HCT116 (cell line): Measurements from ENCODE around the gene LIPM. TPM values are rescaled to one million over a fixed set of nuclear protein-coding genes. Genes with fewer than 3 reads are reported as not detected.

Experiments used
- ATAC-seq: fragments of 200-7000 bp; cut with Tn5 transposase; 2 replicates; pipeline ENCODE4 v1.9.1; 2020; ENCODE audit warnings: mild to moderate bottlenecking, moderate library complexity
- BruUV-seq: library from RNA; stranded (reverse); fragments of 400-500 nt; replicated peaks from 2 replicates; lab custom pipeline; 2021; lab: Mats Ljungman, UMichigan
- CTCF ChIA-PET: fragments of 300-600 bp; sonication (Branson Sonifier 250); formaldehyde crosslinking; loops from one replicate; lab custom pipeline; 2021; ENCODE audit warnings: antibody characterized with exemption; lab: Charles Lee
- POLR2A ChIA-PET: fragments of 300-600, 350-600 bp; sonication (Branson Sonifier 250); formaldehyde crosslinking; loops from one replicate; lab custom pipeline; 2021; ENCODE audit warnings: antibody characterized with exemption; lab: Charles Lee
- RAD21 ChIA-PET, 2 experiments: fragments of 300-600 bp; sonication (Branson Sonifier 250); formaldehyde crosslinking; loops; one replicate each; lab custom pipeline; 2023; ENCODE audit warnings: low total read pairs in 2 of 2; ENCODE audit not compliant: uncharacterized antibody in 2 of 2, unreplicated experiment in 2 of 2, low non-redundant PET in 1 of 2; lab: Charles Lee
- DNase-seq: peaks from one replicate; pipeline ENCODE4 v3.0.0-alpha.2; 2010; ENCODE audit warnings: low read depth, low spot score
- H2AFZ ChIP-seq: fragments of 200-600 bp; shearing (Covaris generic), sonication (generic); 2 replicates; pipeline ENCODE4 v1.6.1; 2017; ENCODE audit warnings: low read depth, mixed run types, mixed read lengths, antibody characterized with exemption, low read length; ENCODE audit not compliant: poor library complexity, severe bottlenecking
- H3K27ac ChIP-seq: 2 replicates; pipeline ENCODE4 v1.5.1; 2012; ENCODE audit warnings: low read depth, low read length
- H3K27me3 ChIP-seq: fragments of 200-600 bp; sonication (generic); 2 replicates; pipeline ENCODE4 v1.6.1; 2016; ENCODE audit warnings: mixed run types, low read length, mixed read lengths; ENCODE audit not compliant: insufficient read depth
- H3K36me3 ChIP-seq, 2 experiments: fragments of 200-500 bp in 1 of 2; fragments of 200-600 bp in 1 of 2; sonication (Bioruptor generic) in 1 of 2; sonication (generic) in 1 of 2; 2 replicates each; pipeline versions ENCODE4 v1.5.1 to v1.6.1; 2014 to 2016; ENCODE audit warnings: low read length in 2 of 2, inconsistent platforms in 1 of 2, mixed read lengths in 1 of 2, mixed run types in 1 of 2; ENCODE audit not compliant: insufficient read depth in 2 of 2, control insufficient read depth in 1 of 2
- H3K4me1 ChIP-seq, 2 experiments: fragments of 200-600 bp in 1 of 2; sonication (generic) in 1 of 2; 2 replicates each; pipeline versions ENCODE4 v1.5.1 to v1.6.1; 2012 to 2017; ENCODE audit warnings: low read length in 2 of 2, inconsistent platforms in 1 of 2, mild to moderate bottlenecking in 1 of 2, mixed read lengths in 1 of 2, mixed run types in 1 of 2, moderate library complexity in 1 of 2; ENCODE audit not compliant: insufficient read depth in 2 of 2, control insufficient read depth in 1 of 2
- H3K4me2 ChIP-seq: fragments of 200-600 bp; sonication (generic); 2 replicates; pipeline ENCODE4 v1.6.1; 2017; ENCODE audit warnings: mixed run types, low read length, mixed read lengths
- H3K4me3 ChIP-seq, 2 experiments: fragments of 200-600 bp in 1 of 2; sonication (generic) in 1 of 2; replicated peaks in 1 of 2; 2 replicates each; pipeline ENCODE4 v1.5.1; 2011 to 2016; ENCODE audit warnings: low read length in 2 of 2, control low read depth in 1 of 2, low read depth in 1 of 2, mild to moderate bottlenecking in 1 of 2, mixed read lengths in 1 of 2, mixed run types in 1 of 2
- H3K79me2 ChIP-seq: fragments of 200-600 bp; sonication (generic); 2 replicates; pipeline ENCODE4 v1.6.1; 2017; ENCODE audit warnings: mild to moderate bottlenecking, mixed run types, low read length, moderate library complexity, mixed read lengths; ENCODE audit not compliant: insufficient read depth
- H3K9ac ChIP-seq: fragments of 200-600 bp; sonication (generic); 2 replicates; pipeline ENCODE4 v1.6.1; 2016; ENCODE audit warnings: low read length, mixed read lengths
- H3K9me2 ChIP-seq: fragments of 200-600 bp; sonication (generic), shearing (Covaris generic); 2 replicates; pipeline ENCODE4 v1.6.1; 2017; ENCODE audit warnings: mixed run types, mild to moderate bottlenecking, moderate library complexity; ENCODE audit not compliant: insufficient read depth
- H3K9me3 ChIP-seq, 2 experiments: fragments of 200-500 bp in 1 of 2; fragments of 200-600 bp in 1 of 2; sonication (Bioruptor generic) in 1 of 2; sonication (generic) in 1 of 2; 2 replicates each; pipeline ENCODE4 v1.6.1; 2014 to 2017; ENCODE audit warnings: low read length in 2 of 2, mixed read lengths in 2 of 2, inconsistent platforms in 1 of 2, low read depth in 1 of 2, mild to moderate bottlenecking in 1 of 2, mixed run types in 1 of 2, moderate library complexity in 1 of 2; ENCODE audit not compliant: control insufficient read depth in 1 of 2, insufficient read depth in 1 of 2
- H4K20me1 ChIP-seq: fragments of 200-600 bp; sonication (generic), shearing (Covaris generic); 2 replicates; pipeline ENCODE4 v1.6.1; 2017; ENCODE audit warnings: mixed run types, mild to moderate bottlenecking, moderate library complexity; ENCODE audit not compliant: insufficient read depth
- CBX3 ChIP-seq: IDR thresholded peaks from 2 replicates; pipeline ENCODE4 v1.6.1; 2012; ENCODE audit warnings: low read depth
- CEBPB ChIP-seq: IDR thresholded peaks from 2 replicates; pipeline ENCODE4 v1.6.1; 2012; ENCODE audit warnings: low read depth
- EGR1 ChIP-seq: IDR thresholded peaks from 2 replicates; pipeline ENCODE4 v1.6.1; 2012; ENCODE audit warnings: low read depth
- FOSL1 ChIP-seq: IDR thresholded peaks from 2 replicates; pipeline ENCODE4 v1.6.1; 2012; ENCODE audit warnings: low read depth
- JUND ChIP-seq: IDR thresholded peaks from 2 replicates; pipeline ENCODE4 v1.6.1; 2012
- POLR2AphosphoS5 ChIP-seq: IDR thresholded peaks from 2 replicates; pipeline ENCODE4 v1.6.1; 2011; ENCODE audit warnings: mild to moderate bottlenecking, low read depth, low read length, moderate library complexity
- SIN3A ChIP-seq: IDR thresholded peaks from 2 replicates; pipeline ENCODE4 v1.6.1; 2012; ENCODE audit warnings: low read depth
- SP1 ChIP-seq: IDR thresholded peaks from 2 replicates; pipeline ENCODE4 v1.6.1; 2012; ENCODE audit warnings: low read depth
- SRF ChIP-seq: IDR thresholded peaks from 2 replicates; pipeline ENCODE4 v1.6.1; 2012; ENCODE audit warnings: low read depth
- TCF7L2 ChIP-seq: IDR thresholded peaks from 2 replicates; pipeline ENCODE4 v1.7.0; 2011; ENCODE audit warnings: borderline replicate concordance, inconsistent platforms; ENCODE audit not compliant: insufficient read depth, insufficient read length; ENCODE audit errors: extremely low read depth
- YY1 ChIP-seq: IDR thresholded peaks from 2 replicates; pipeline ENCODE4 v1.6.1; 2011; ENCODE audit warnings: low read length, low read depth, moderate library complexity, mild to moderate bottlenecking; ENCODE audit not compliant: insufficient replicate concordance; ENCODE audit errors: extremely low read depth
- ZFX ChIP-seq: fragments of 450-650 bp; IDR thresholded peaks from 2 replicates; pipeline ENCODE4 v1.6.1; 2017
- intact Hi-C: fragments of 100-400 bp; cut with micrococcal nuclease; formaldehyde crosslinking; loops from 2 replicates; pipeline ENCODE4 v1.10.0; 2022
- total RNA-seq: library from RNA; stranded (reverse); gene quantifications from one replicate; pipeline ENCODE4 v1.2.1, GENCODE V29; 2021; ENCODE audit not compliant: unreplicated experiment

Gene LIPM
- total RNA-seq, 1 experiment from 2014 or later, result not detected

DNA sequence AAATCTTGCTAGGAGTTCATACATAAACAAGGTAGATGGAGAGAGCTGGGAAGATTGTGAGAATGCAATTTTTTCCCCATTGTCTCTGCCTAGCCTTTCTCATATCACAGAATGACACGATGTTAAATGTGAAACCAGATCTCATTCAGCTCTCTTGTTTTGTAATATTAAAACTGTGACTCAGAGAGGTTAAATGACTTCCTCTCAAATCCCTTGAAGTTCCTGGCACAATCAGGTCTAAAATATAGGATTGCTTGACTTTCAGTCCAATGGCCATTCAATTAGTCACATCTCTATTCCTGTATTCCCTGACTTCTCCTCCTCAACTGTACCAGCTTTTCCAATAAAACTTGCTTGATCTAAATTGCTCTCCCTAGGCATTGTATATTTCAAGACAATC is 46.0 kb downstream of the LIPM start:
- CTCF ChIA-PET, result no interaction called here
- Histone ChIP-seq H3K4me3 (peak overlapping the region in 1 of 2 experiments; percentile 41; a peak in 2 of 4 replicates), H3K36me3 (no peaks in the 10 kb centered on the region), H4K20me1 (no peaks in the 10 kb centered on the region), H3K27ac (peak overlapping the region; percentile 1; the same call in 1 of the 2 replicates), H2AFZ (peak overlapping the region; percentile 44), H3K4me2 (peak overlapping the region; percentile 64), H3K4me1 (peaks cover 19 to 45% of the 10 kb centered on the region in 2 experiments), H3K9ac (0 out of 2 replicates have a peak overlapping the region, but pooled peaks have one; percentile 0), H3K27me3 (no peaks in the 10 kb centered on the region), H3K79me2 (no peaks in the 10 kb centered on the region), H3K9me3 (no peaks in the 10 kb centered on the region), H3K9me2 (no peaks in the 10 kb centered on the region)
- POLR2A ChIA-PET, result interaction anchor here (1.1 kb wide), 1 partner anchor 33 kb away, joined by 3 read pairs; no protein-coding TSS in a partner anchor
- RAD21 ChIA-PET, result no interaction called here
- BruUV-seq, result no TSS peak
- intact Hi-C loops, result no loop called here
- TF ChIP-seq CBX3, result 0 out of 2 replicates have a peak, but pooled peaks have one; percentile 21
- peak; percentile 79 for TF ChIP-seq CEBPB
- TF ChIP-seq FOSL1, result peak; percentile 64; the same call in 1 of the 2 replicates
- TF ChIP-seq EGR1, result no peak
- TF ChIP-seq TCF7L2, result no peak
- peak; percentile 27; the same call in 1 of the 2 replicates for TF ChIP-seq SRF
- peak; percentile 68 for TF ChIP-seq JUND
- TF ChIP-seq SP1, result peak; percentile 66
- DNase-seq (peak; percentile 18), ATAC-seq (no peak)

- H3K4me2 ChIP-seq, result peak overlapping the region; percentile 64
- no peaks in the 10 kb centered on the region for H3K79me2 ChIP-seq
- no peak for DNase-seq
- ATAC-seq, result no peak
- no peaks in the 10 kb centered on the region for H3K27me3 ChIP-seq
- H2AFZ ChIP-seq, result peak overlapping the region; percentile 44
- ChIA-PET POLR2A (interaction anchor here (1.1 kb wide), 1 partner anchor 32 kb away, joined by 3 read pairs; no protein-coding TSS in a partner anchor), RAD21 (no interaction called here), CTCF (interaction anchor here (0.8 kb wide), 1 partner anchor 14 kb away, joined by 3 read pairs; no protein-coding TSS in a partner anchor)
- H3K36me3 ChIP-seq, result no peaks in the 10 kb centered on the region
- no peaks in the 10 kb centered on the region for H4K20me1 ChIP-seq
- intact Hi-C loops, result no loop called here
- no peak overlapping the region for H3K9ac ChIP-seq
- H3K4me3 ChIP-seq, result no peak overlapping the region
- no peaks in the 10 kb centered on the region for H3K9me2 ChIP-seq
- H3K27ac ChIP-seq, result no peak overlapping the region
- H3K4me1 ChIP-seq, result peaks cover 19 to 45% of the 10 kb centered on the region in 2 experiments
- no peaks in the 10 kb centered on the region for H3K9me3 ChIP-seq
- BruUV-seq, result no TSS peak
- no peak for TF ChIP-seq SP1
- no peak for TF ChIP-seq POLR2AphosphoS5
- no peak for TF ChIP-seq CEBPB
- TF ChIP-seq YY1, result no peak
- TF ChIP-seq SIN3A, result no peak
- no peak for TF ChIP-seq ZFX
These were observed 46.7 kb downstream of the LIPM start for GRCh38 chr10:88849234-88849633.
